Panc1 (cell line): ENCODE data around the gene SCN2A.

Source experiments
- POLR2AphosphoS5 ChIP-seq: IDR thresholded peaks from 2 replicates; pipeline ENCODE4 v1.6.1; 2012; ENCODE audit warnings: mild to moderate bottlenecking, low read depth, low read length, moderate library complexity
- SIN3A ChIP-seq: IDR thresholded peaks from 2 replicates; pipeline ENCODE4 v1.6.1; 2012; ENCODE audit warnings: low read depth, mild to moderate bottlenecking, low read length, moderate library complexity, borderline replicate concordance; ENCODE audit not compliant: insufficient read depth
- TF ChIP-seq, protein P1 (sequence below): fragments of 450-650 bp; IDR thresholded peaks from 2 replicates; pipeline ENCODE4 v1.5.1; 2017; ENCODE audit warnings: mild to moderate bottlenecking
- TF ChIP-seq, protein P2 (sequence below), 2 experiments: IDR thresholded peaks; 2 replicates each; pipeline ENCODE4 v1.6.1; 2011 to 2012; ENCODE audit warnings: low read depth in 2 of 2, control low read depth in 1 of 2, low read length in 1 of 2, mild to moderate bottlenecking in 1 of 2, moderate library complexity in 1 of 2; ENCODE audit not compliant: insufficient read depth in 1 of 2

DNA sequence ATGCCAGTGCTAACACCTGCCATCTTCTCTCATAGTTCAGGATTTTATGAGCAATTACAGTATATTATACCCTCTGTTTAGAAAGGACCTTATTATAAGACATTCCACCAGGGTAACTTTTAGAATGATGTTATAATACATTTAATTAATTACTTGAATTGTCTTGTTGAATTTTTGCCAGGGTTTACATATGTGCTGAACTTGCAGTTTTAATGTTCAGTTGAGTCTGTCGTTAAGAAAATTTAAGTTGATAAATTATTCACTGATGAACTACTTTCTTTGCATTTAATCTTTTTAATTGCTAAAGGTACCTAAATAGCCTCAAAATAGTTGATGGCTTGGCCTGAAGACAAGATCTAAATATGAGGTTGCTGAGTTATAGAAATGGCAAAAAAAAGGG is 68.1 kb downstream of the SCN2A start:
- TF ChIP-seq, protein P1, sequence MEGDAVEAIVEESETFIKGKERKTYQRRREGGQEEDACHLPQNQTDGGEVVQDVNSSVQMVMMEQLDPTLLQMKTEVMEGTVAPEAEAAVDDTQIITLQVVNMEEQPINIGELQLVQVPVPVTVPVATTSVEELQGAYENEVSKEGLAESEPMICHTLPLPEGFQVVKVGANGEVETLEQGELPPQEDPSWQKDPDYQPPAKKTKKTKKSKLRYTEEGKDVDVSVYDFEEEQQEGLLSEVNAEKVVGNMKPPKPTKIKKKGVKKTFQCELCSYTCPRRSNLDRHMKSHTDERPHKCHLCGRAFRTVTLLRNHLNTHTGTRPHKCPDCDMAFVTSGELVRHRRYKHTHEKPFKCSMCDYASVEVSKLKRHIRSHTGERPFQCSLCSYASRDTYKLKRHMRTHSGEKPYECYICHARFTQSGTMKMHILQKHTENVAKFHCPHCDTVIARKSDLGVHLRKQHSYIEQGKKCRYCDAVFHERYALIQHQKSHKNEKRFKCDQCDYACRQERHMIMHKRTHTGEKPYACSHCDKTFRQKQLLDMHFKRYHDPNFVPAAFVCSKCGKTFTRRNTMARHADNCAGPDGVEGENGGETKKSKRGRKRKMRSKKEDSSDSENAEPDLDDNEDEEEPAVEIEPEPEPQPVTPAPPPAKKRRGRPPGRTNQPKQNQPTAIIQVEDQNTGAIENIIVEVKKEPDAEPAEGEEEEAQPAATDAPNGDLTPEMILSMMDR, result no peak
- TF ChIP-seq POLR2AphosphoS5 (no peak), SIN3A (no peak)
- TF ChIP-seq, protein P2, sequence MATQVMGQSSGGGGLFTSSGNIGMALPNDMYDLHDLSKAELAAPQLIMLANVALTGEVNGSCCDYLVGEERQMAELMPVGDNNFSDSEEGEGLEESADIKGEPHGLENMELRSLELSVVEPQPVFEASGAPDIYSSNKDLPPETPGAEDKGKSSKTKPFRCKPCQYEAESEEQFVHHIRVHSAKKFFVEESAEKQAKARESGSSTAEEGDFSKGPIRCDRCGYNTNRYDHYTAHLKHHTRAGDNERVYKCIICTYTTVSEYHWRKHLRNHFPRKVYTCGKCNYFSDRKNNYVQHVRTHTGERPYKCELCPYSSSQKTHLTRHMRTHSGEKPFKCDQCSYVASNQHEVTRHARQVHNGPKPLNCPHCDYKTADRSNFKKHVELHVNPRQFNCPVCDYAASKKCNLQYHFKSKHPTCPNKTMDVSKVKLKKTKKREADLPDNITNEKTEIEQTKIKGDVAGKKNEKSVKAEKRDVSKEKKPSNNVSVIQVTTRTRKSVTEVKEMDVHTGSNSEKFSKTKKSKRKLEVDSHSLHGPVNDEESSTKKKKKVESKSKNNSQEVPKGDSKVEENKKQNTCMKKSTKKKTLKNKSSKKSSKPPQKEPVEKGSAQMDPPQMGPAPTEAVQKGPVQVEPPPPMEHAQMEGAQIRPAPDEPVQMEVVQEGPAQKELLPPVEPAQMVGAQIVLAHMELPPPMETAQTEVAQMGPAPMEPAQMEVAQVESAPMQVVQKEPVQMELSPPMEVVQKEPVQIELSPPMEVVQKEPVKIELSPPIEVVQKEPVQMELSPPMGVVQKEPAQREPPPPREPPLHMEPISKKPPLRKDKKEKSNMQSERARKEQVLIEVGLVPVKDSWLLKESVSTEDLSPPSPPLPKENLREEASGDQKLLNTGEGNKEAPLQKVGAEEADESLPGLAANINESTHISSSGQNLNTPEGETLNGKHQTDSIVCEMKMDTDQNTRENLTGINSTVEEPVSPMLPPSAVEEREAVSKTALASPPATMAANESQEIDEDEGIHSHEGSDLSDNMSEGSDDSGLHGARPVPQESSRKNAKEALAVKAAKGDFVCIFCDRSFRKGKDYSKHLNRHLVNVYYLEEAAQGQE (IDR thresholded peaks at IDR 0.05; ENCODE audit: insufficient read depth in 1 of 2, low read depth in 2 of 2, low read length in 1 of 2), result no peak
